ENCODE results near the gene TMCC2. TPM values are rescaled to one million over a fixed set of nuclear protein-coding genes. Genes with fewer than 3 reads are reported as not detected.

Gene TMCC2
- total and polyA plus RNA-seq, 12 donors: 0.62 to 2.6 (median 1.8) TPM

DNA sequence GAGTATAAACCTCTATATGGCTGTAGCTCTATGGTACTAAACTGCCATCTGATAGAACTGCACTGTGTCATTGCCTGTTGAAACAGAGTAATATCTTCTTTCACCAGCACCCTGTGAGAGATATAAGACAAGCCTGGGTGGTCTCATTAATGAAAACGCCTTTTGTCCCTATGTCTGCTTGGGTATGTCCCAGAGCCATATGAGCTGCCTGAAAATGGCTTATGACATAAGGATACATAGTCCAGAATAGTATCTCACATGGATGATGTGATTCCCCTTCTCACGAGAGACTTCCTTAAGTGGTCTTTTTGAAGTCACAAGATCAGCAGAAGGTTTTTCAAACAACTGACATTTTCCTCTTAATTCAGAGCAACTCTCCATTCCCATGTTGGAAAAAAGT lies 7.3 kb upstream of the TMCC2 start:
- no peaks in the 10 kb centered on the region for H3K36me3 ChIP-seq
- no peaks in the 10 kb centered on the region for H3K4me1 ChIP-seq
- H3K27ac ChIP-seq: no peak overlapping the region
- ATAC-seq: no peak
- intact Hi-C loops (cut with DNase I): loop anchor here in 1 of 10 donors (10.0 kb wide), 1 partner anchor 96 kb away; the partner anchor contains the start of gene RBBP5
- no peaks in the 10 kb centered on the region for H3K9me3 ChIP-seq
- no peak overlapping the region for H3K4me3 ChIP-seq
- peaks cover 0 to 18% (median 3%) of the 10 kb centered on the region in 7 donors for H3K27me3 ChIP-seq
- WGBS, 2 donors: 56 to 60% methylated on average over 2 of the region's 2 CpGs
- no peak for DNase-seq
- TF ChIP-seq, protein P1, sequence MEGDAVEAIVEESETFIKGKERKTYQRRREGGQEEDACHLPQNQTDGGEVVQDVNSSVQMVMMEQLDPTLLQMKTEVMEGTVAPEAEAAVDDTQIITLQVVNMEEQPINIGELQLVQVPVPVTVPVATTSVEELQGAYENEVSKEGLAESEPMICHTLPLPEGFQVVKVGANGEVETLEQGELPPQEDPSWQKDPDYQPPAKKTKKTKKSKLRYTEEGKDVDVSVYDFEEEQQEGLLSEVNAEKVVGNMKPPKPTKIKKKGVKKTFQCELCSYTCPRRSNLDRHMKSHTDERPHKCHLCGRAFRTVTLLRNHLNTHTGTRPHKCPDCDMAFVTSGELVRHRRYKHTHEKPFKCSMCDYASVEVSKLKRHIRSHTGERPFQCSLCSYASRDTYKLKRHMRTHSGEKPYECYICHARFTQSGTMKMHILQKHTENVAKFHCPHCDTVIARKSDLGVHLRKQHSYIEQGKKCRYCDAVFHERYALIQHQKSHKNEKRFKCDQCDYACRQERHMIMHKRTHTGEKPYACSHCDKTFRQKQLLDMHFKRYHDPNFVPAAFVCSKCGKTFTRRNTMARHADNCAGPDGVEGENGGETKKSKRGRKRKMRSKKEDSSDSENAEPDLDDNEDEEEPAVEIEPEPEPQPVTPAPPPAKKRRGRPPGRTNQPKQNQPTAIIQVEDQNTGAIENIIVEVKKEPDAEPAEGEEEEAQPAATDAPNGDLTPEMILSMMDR (IDR thresholded peaks at IDR 0.05): no peak

DNA sequence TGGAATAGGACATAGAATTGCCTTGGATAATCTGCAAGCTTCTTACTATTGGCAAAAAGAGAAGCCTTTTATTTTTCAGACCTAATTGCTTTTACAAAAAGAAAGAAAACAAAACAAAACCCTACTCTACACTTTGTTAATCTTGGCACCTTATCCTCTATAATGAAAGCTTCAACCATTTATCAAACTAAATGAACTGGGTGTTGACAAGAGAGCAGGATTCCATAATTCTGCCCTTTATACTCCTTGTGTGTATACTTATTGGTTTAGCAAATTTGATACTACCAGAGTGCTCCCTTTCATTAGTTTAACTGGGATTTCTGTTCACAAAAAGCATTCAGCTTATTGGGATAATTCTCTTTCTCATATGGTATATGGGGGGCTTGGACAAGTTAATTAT lies 3.0 kb upstream of the TMCC2 start:
- H3K4me1 ChIP-seq: peaks cover 0 to 25% (median 16%) of the 10 kb centered on the region in 9 donors
- ATAC-seq (no peak), DNase-seq (no peak)
- peaks cover 0 to 36% (median 0%) of the 10 kb centered on the region in 7 donors for H3K27me3 ChIP-seq
- no peak overlapping the region for H3K27ac ChIP-seq
- H3K9me3 ChIP-seq: no peaks in the 10 kb centered on the region
- H3K36me3 ChIP-seq: no peaks in the 10 kb centered on the region
- H3K4me3 ChIP-seq: no peak overlapping the region
- TF ChIP-seq, protein P1 (IDR thresholded peaks at IDR 0.05): no peak
- intact Hi-C loops (cut with DNase I): loop anchor here in 1 of 10 donors (5.0 to 10.0 kb wide), 2 partner anchors 47 to 100 kb away; partner anchors contain the start of gene RBBP5

DNA sequence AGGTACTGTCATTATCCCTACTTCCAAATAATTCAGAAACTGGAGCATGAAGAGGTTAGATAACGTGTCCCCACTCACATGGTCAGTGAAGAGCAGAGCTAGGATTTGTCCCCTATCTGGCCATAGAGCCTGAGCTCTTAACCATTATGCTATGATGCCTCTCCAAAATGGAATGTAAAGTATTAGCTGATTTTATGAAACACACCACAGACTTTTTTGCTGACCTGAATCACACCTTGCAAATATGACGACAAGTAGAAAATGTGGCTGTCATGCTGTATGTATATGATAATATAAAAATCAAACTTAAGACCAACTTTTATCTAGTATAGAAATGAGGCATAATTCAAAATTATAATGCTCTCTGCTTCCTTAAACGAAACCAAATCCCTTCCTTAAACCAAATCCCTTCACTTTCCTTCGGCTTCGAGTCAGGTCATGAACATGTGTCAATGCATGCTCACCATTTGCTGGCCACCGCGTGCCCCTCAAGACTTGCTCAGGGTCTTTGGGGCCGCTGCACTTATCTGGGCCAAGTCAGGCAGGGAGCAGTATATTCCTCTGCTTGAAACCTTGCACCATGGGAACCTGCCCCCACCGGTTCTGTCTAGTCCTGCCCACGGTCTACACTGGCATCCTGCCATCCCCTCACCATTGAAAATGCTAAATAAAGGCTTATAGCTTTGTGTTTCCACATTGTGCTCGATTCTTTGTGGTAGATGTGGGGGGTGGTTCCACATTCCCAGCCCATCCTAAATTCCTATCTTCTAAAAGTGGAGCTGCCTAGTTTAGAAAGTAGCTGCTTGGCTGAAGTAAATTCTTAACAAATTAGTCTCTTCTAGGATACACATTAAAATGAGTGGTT lies 1.6 kb upstream of the TMCC2 start:
- DNase-seq (no peak), ATAC-seq (no peak)
- intact Hi-C loops (cut with DNase I): loop anchor here in 1 of 10 donors (5.0 to 10.0 kb wide), 2 partner anchors 49 to 101 kb away; partner anchors contain the start of gene RBBP5
- peaks cover 0 to 36% (median 0%) of the 10 kb centered on the region in 7 donors for H3K27me3 ChIP-seq
- H3K4me1 ChIP-seq: peaks cover 0 to 30% (median 23%) of the 10 kb centered on the region in 9 donors
- H3K36me3 ChIP-seq: no peaks in the 10 kb centered on the region
- WGBS, 2 donors: 68 to 69% methylated on average over 11 of the region's 11 CpGs
- no peaks in the 10 kb centered on the region for H3K9me3 ChIP-seq
- TF ChIP-seq, protein P1 (IDR thresholded peaks at IDR 0.05): no peak
- H3K27ac ChIP-seq: no peak overlapping the region
- no peak overlapping the region for H3K4me3 ChIP-seq

DNA sequence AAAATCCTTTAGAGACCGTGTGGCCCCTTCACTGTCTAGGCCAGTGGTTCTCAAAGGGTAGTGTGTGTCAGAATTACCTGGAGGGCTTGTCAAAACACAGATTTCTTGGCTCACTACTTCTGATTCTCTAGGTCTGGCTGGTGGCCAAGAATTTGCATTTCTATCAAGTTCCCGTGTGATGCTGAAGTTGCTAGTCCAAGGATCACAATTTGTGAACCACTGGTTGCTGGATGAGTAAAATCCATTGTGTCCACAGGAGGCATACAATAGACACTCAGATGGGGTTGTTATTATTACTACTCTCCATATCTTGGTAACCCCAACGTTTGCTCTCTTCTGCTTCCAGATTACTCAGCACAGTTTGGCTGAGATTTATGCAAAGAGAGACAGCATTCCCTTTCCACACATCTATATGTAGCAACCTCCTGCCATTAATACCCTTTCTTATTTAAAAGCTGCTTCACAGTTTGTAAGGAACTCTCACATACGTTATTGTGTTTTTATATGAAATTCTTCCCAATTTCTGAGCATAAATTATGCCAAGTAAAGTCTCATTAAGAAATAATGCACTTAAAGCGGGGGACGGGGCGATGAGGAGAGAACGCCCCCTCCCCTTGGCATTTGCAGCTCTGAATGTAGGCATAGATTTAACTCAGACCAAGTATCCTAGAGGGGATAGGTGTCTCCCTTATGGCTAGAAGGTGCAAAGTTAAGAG lies 720 bp upstream of the TMCC2 start:
- ATAC-seq: peak in 1 of 8 donors; percentile 20
- TF ChIP-seq, protein P1 (IDR thresholded peaks at IDR 0.05): no peak
- Histone ChIP-seq H3K4me1 (peaks cover 0 to 30% (median 23%) of the 10 kb centered on the region in 9 donors), H3K36me3 (no peaks in the 10 kb centered on the region), H3K27ac (peak overlapping the region in 2 of 10 donors; percentile 10 to 19), H3K4me3 (peak overlapping the region; percentile 14 to 85 (median 62)), H3K9me3 (no peaks in the 10 kb centered on the region), H3K27me3 (peaks cover 0 to 36% (median 0%) of the 10 kb centered on the region in 7 donors)
- DNase-seq: no peak
- 12 to 16% methylated on average over 8 of the region's 8 CpGs for WGBS, 2 donors
- intact Hi-C loops (cut with DNase I): loop anchor here in 1 of 10 donors (5.0 to 10.0 kb wide), 2 partner anchors 50 to 102 kb away; partner anchors contain the start of gene RBBP5

Measured in heart right ventricle (tissue), 16 donors.